H54 (cell line): ENCODE data around the gene GRIP1.

Experiments
- DNase-seq: peaks from one replicate; pipeline ENCODE4 v3.0.0; 2011; ENCODE audit warnings: low spot score, mixed read lengths; ENCODE audit not compliant: insufficient read length
- FAIRE-seq: peaks from 3 replicates; lab custom pipeline; 2011; peaks lifted over from hg19 to GRCh38; lab: Jason Lieb, UNC
- POLR2A ChIP-seq: IDR thresholded peaks from 2 replicates; pipeline ENCODE4 v1.6.1; 2011; ENCODE audit warnings: low read depth, mild to moderate bottlenecking, low read length

Gene GRIP1

GRCh38 chr12:66398931-66399910, 279.7 kb downstream of the GRIP1 start:
- no peak for FAIRE-seq
- no peak for DNase-seq
- TF ChIP-seq POLR2A, result no peak

GRCh38 chr12:66397574-66398290, 281.1 kb downstream of the GRIP1 start:
- DNase-seq (no peak), FAIRE-seq (no peak)
- TF ChIP-seq POLR2A, result no peak

GRCh38 chr12:66393890-66394289, 285.0 kb downstream of the GRIP1 start:
- DNase-seq, result no peak
- no peak for FAIRE-seq
- TF ChIP-seq POLR2A, result no peak

- no peak for DNase-seq
- no peak for TF ChIP-seq POLR2A
- no peak for FAIRE-seq
Measured at GRCh38 chr12:66392266-66392915, 286.5 kb downstream of the GRIP1 start.

- no peak for TF ChIP-seq POLR2A
- DNase-seq (no peak), FAIRE-seq (no peak)
Measured at GRCh38 chr12:66388517-66388916, 290.4 kb downstream of the GRIP1 start.

- no peak for FAIRE-seq
- no peak for TF ChIP-seq POLR2A
- DNase-seq, result no peak
Measured at GRCh38 chr12:66387117-66387516, 291.8 kb downstream of the GRIP1 start.

- no peak for FAIRE-seq
- DNase-seq, result no peak
Measured at GRCh38 chr12:66380769-66381535, 297.9 kb downstream of the GRIP1 start.

GRCh38 chr12:66379616-66380015, 299.3 kb downstream of the GRIP1 start:
- DNase-seq (no peak), FAIRE-seq (no peak)
- TF ChIP-seq POLR2A, result no peak

More at GRCh38 chr12:66380769-66381535, 297.9 kb downstream of the GRIP1 start:
- no peak for TF ChIP-seq POLR2A

GRCh38 chr12:66375560-66375959, 303.3 kb downstream of the GRIP1 start:
- TF ChIP-seq POLR2A, result no peak

GRCh38 chr12:66371982-66372381, 306.9 kb downstream of the GRIP1 start:
- no peak for TF ChIP-seq POLR2A
- FAIRE-seq (no peak), DNase-seq (no peak)

More at GRCh38 chr12:66375560-66375959, 303.3 kb downstream of the GRIP1 start:
- no peak for FAIRE-seq
- DNase-seq, result no peak

- no peak for TF ChIP-seq POLR2A
- DNase-seq (no peak), FAIRE-seq (no peak)
Measured at GRCh38 chr12:66367015-66367667, 311.7 kb downstream of the GRIP1 start.

GRCh38 chr12:66365718-66366490, 313.0 kb downstream of the GRIP1 start:
- no peak for TF ChIP-seq POLR2A
- no peak for DNase-seq
- FAIRE-seq, result no peak

- DNase-seq (no peak), FAIRE-seq (no peak)
- no peak for TF ChIP-seq POLR2A
Measured at GRCh38 chr12:66361703-66362102, 317.2 kb downstream of the GRIP1 start.
